Measurements from ENCODE around the gene SLBP. TPM values are rescaled to one million over a fixed set of nuclear protein-coding genes. Genes with fewer than 3 reads are reported as not detected.

Gene SLBP
- total RNA-seq, 1 donor from 2014 or later = 62.9 TPM

GRCh38 chr4:1656986-1657385 lies 55.1 kb downstream of the SLBP start:
- DNase-seq (ENCODE audit: low read depth) (no peak), FAIRE-seq (no peak)
- Histone ChIP-seq H3K27me3 (ENCODE audit: control insufficient read depth, insufficient read depth, low read length) (no peaks in the 10 kb centered on the region), H3K36me3 (ENCODE audit: control insufficient read depth, insufficient read depth, low read length) (no peaks in the 10 kb centered on the region), H3K4me3 (ENCODE audit: low read depth, low read length) (no peak overlapping the region)
- TF ChIP-seq, protein P1, sequence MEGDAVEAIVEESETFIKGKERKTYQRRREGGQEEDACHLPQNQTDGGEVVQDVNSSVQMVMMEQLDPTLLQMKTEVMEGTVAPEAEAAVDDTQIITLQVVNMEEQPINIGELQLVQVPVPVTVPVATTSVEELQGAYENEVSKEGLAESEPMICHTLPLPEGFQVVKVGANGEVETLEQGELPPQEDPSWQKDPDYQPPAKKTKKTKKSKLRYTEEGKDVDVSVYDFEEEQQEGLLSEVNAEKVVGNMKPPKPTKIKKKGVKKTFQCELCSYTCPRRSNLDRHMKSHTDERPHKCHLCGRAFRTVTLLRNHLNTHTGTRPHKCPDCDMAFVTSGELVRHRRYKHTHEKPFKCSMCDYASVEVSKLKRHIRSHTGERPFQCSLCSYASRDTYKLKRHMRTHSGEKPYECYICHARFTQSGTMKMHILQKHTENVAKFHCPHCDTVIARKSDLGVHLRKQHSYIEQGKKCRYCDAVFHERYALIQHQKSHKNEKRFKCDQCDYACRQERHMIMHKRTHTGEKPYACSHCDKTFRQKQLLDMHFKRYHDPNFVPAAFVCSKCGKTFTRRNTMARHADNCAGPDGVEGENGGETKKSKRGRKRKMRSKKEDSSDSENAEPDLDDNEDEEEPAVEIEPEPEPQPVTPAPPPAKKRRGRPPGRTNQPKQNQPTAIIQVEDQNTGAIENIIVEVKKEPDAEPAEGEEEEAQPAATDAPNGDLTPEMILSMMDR (IDR thresholded peaks at IDR 0.05; ENCODE audit: insufficient read depth, low read length, severe bottlenecking) = no peak

GRCh38 chr4:1656132-1656531 lies 56.0 kb downstream of the SLBP start:
- Histone ChIP-seq H3K27me3 (ENCODE audit: control insufficient read depth, insufficient read depth, low read length) (no peaks in the 10 kb centered on the region), H3K4me3 (ENCODE audit: low read depth, low read length) (no peak overlapping the region), H3K36me3 (ENCODE audit: control insufficient read depth, insufficient read depth, low read length) (no peaks in the 10 kb centered on the region)
- TF ChIP-seq, protein P1 (IDR thresholded peaks at IDR 0.05; ENCODE audit: insufficient read depth, low read length, severe bottlenecking) = no peak
- DNase-seq (ENCODE audit: low read depth) (no peak), FAIRE-seq (no peak)

GRCh38 chr4:1655676-1656075 lies 56.4 kb downstream of the SLBP start:
- H3K27me3 ChIP-seq (ENCODE audit: control insufficient read depth, insufficient read depth, low read length) = no peaks in the 10 kb centered on the region
- DNase-seq (ENCODE audit: low read depth) (no peak), FAIRE-seq (no peak)
- H3K4me3 ChIP-seq (ENCODE audit: low read depth, low read length) = no peak overlapping the region
- H3K36me3 ChIP-seq (ENCODE audit: control insufficient read depth, insufficient read depth, low read length) = no peaks in the 10 kb centered on the region
- TF ChIP-seq, protein P1 (IDR thresholded peaks at IDR 0.05; ENCODE audit: insufficient read depth, low read length, severe bottlenecking) = no peak

DNA sequence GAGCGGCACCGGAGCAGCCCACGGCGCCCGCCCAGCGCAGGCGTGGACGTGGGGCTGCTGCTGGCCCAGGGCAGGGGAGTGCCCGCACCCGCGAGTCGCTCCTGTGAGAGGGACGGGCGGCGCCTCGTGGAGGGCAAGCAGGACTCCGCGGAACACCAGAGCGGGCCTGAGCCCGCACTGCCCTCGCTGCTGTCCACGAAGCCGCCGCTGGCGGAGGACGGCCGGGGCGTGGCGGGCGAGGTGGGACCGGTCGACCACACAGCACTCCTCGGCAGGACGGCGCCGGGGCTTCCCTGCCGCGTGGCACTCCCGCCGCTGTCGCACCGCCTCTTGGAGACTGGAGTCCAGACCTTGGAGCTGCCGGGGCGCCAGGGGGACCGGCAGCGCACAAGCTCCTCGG lies 57.0 kb downstream of the SLBP start:
- H3K27me3 ChIP-seq (ENCODE audit: control insufficient read depth, insufficient read depth, low read length) = no peaks in the 10 kb centered on the region
- FAIRE-seq (no peak), DNase-seq (ENCODE audit: low read depth) (no peak)
- no peaks in the 10 kb centered on the region for H3K36me3 ChIP-seq (ENCODE audit: control insufficient read depth, insufficient read depth, low read length)
- TF ChIP-seq, protein P1 (IDR thresholded peaks at IDR 0.05; ENCODE audit: insufficient read depth, low read length, severe bottlenecking) = no peak
- H3K4me3 ChIP-seq (ENCODE audit: low read depth, low read length) = no peak overlapping the region

DNA sequence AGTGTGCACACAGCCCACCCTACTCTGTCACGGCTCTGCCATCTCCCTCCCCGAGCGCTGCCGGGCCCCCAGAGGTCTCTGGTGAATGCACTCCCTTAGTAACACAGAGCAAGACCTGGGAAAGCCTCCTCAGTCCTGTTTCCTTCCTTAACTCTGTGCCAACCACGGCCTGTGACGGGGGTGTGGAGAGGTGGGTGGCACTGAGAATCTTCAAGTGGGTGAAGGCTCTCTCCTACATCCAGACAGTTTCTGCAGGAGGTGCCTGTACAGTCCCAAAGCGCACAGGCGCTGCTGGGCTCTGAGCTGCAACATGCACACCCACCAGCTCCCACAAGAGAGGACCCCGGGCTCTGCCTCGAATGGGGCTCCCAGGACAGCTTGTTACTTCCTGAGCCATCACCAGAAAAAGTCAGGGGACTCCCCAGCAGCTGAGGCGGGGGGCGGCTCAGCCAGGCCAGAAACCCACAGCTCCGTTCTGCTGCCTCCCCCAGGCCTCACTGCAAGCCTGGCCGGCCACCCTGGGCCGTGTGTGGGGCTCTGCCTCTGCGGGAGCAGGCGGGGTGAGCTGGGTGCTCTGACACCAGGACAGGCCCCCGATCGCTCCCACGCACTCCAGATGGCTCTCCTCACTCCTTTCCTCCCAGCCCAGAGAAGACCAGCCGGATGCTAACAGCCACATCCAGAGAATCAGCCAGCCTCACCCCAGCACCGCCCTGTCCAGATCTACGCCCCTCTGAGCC lies 57.7 kb downstream of the SLBP start:
- TF ChIP-seq, protein P1 (IDR thresholded peaks at IDR 0.05; ENCODE audit: insufficient read depth, low read length, severe bottlenecking) = no peak
- Histone ChIP-seq H3K27me3 (ENCODE audit: control insufficient read depth, insufficient read depth, low read length) (no peaks in the 10 kb centered on the region), H3K36me3 (ENCODE audit: control insufficient read depth, insufficient read depth, low read length) (no peaks in the 10 kb centered on the region), H3K4me3 (ENCODE audit: low read depth, low read length) (no peak overlapping the region)
- DNase-seq (ENCODE audit: low read depth) (no peak), FAIRE-seq (no peak)

DNA sequence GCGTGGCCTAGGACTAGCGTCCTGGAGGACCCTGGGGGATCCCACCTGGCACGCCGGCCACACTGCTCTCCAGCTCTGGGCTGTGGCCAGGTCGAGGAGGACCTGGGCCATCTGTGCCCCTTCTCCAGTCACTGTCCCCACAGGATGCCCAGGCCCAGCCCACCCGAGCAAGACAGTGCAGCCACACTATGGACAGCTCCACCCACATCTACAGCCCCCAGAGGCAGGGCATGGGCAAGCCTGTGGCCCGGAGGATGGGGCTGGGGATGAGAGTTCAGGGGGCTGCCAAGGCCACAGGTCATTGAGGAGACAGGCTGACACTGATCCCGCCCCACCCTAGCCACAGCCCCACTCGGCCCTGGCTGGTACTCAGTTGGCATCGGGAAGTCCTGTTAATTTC lies 58.3 kb downstream of the SLBP start:
- H3K27me3 ChIP-seq (ENCODE audit: control insufficient read depth, insufficient read depth, low read length) = no peaks in the 10 kb centered on the region
- TF ChIP-seq, protein P1 (IDR thresholded peaks at IDR 0.05; ENCODE audit: insufficient read depth, low read length, severe bottlenecking) = no peak

More for the DNA sequence above, 58.3 kb downstream of the SLBP start:
- no peaks in the 10 kb centered on the region for H3K36me3 ChIP-seq (ENCODE audit: control insufficient read depth, insufficient read depth, low read length)
- H3K4me3 ChIP-seq (ENCODE audit: low read depth, low read length) = no peak overlapping the region
- FAIRE-seq = no peak
- DNase-seq (ENCODE audit: low read depth) = no peak
